Measurements from ENCODE around the gene ZRANB3. TPM values are rescaled to one million over a fixed set of nuclear protein-coding genes. Genes with fewer than 3 reads are reported as not detected.
"Not testable (repeated sequence)": the region's sequence is repeated elsewhere in the genome, so short reads cannot be mapped to it uniquely, and the experiment has no call there.

The ZRANB3 gene
- total RNA-seq, 4 donors from 2014 or later, result 2.8 to 6.9 (median 6.0) TPM

GRCh38 chr2:135555311-135555710 is 24.3 kb upstream of the ZRANB3 start:
- DNase-seq (ENCODE audit: low spot score in 2 of 2), result no peak
- Histone ChIP-seq H3K36me3 (no peaks in the 10 kb centered on the region), H3K4me1 (no peaks in the 10 kb centered on the region), H3K27ac (no peak overlapping the region), H3K27me3 (no peaks in the 10 kb centered on the region), H3K4me3 (no peak overlapping the region), H3K9me3 (no peaks in the 10 kb centered on the region)
- no peak for TF ChIP-seq CTCF (IDR thresholded peaks at IDR 0.05)
- no peak for TF ChIP-seq POLR2AphosphoS5 (IDR thresholded peaks at IDR 0.05)
- TF ChIP-seq POLR2A (IDR thresholded peaks at IDR 0.05), result no peak
- no peak for TF ChIP-seq EP300 (IDR thresholded peaks at IDR 0.05)
- 74% methylated on average over 4 of the region's 4 CpGs for WGBS

GRCh38 chr2:135552887-135553286 is 21.9 kb upstream of the ZRANB3 start:
- Histone ChIP-seq H3K27me3 (no peaks in the 10 kb centered on the region), H3K9me3 (no peaks in the 10 kb centered on the region), H3K27ac (no peak overlapping the region), H3K4me1 (no peaks in the 10 kb centered on the region), H3K4me3 (no peak overlapping the region), H3K36me3 (no peaks in the 10 kb centered on the region)
- DNase-seq (ENCODE audit: low spot score in 2 of 2), result no peak
- 86% methylated on average over 4 of the region's 4 CpGs for WGBS
- no peak for TF ChIP-seq CTCF (IDR thresholded peaks at IDR 0.05)
- no peak for TF ChIP-seq POLR2A (IDR thresholded peaks at IDR 0.05)
- TF ChIP-seq POLR2AphosphoS5 (IDR thresholded peaks at IDR 0.05), result no peak
- no peak for TF ChIP-seq EP300 (IDR thresholded peaks at IDR 0.05)

GRCh38 chr2:135551356-135551755 is 20.3 kb upstream of the ZRANB3 start:
- no peak for DNase-seq (ENCODE audit: low spot score in 2 of 2)
- 82% methylated on average over 5 of the region's 5 CpGs for WGBS
- TF ChIP-seq EP300 (IDR thresholded peaks at IDR 0.05) (no peak), POLR2AphosphoS5 (IDR thresholded peaks at IDR 0.05) (no peak), CTCF (IDR thresholded peaks at IDR 0.05) (no peak), POLR2A (IDR thresholded peaks at IDR 0.05) (no peak)

GRCh38 chr2:135547311-135547710 is 16.3 kb upstream of the ZRANB3 start:
- WGBS, result 95% methylated on average over 3 of the region's 3 CpGs
- Histone ChIP-seq H3K9me3 (no peaks in the 10 kb centered on the region), H3K36me3 (no peaks in the 10 kb centered on the region), H3K4me3 (no peak overlapping the region), H3K27me3 (no peaks in the 10 kb centered on the region), H3K4me1 (no peaks in the 10 kb centered on the region), H3K27ac (no peak overlapping the region)
- TF ChIP-seq POLR2AphosphoS5 (IDR thresholded peaks at IDR 0.05) (no peak), CTCF (IDR thresholded peaks at IDR 0.05) (no peak), EP300 (IDR thresholded peaks at IDR 0.05) (no peak)
- DNase-seq (ENCODE audit: low spot score in 2 of 2), result no peak

More at GRCh38 chr2:135551356-135551755, 20.3 kb upstream of the ZRANB3 start:
- H3K9me3 ChIP-seq, result no peaks in the 10 kb centered on the region
- no peaks in the 10 kb centered on the region for H3K4me1 ChIP-seq
- H3K36me3 ChIP-seq, result no peaks in the 10 kb centered on the region
- H3K4me3 ChIP-seq, result no peak overlapping the region
- H3K27ac ChIP-seq, result no peak overlapping the region
- no peaks in the 10 kb centered on the region for H3K27me3 ChIP-seq

GRCh38 chr2:135546436-135546835 is 15.4 kb upstream of the ZRANB3 start:
- no peaks in the 10 kb centered on the region for H3K27me3 ChIP-seq
- no peaks in the 10 kb centered on the region for H3K9me3 ChIP-seq
- no peaks in the 10 kb centered on the region for H3K36me3 ChIP-seq
- TF ChIP-seq EP300 (IDR thresholded peaks at IDR 0.05), result no peak
- no peak for TF ChIP-seq POLR2A (IDR thresholded peaks at IDR 0.05)
- TF ChIP-seq CTCF (IDR thresholded peaks at IDR 0.05), result no peak
- TF ChIP-seq POLR2AphosphoS5 (IDR thresholded peaks at IDR 0.05), result no peak
- WGBS, result 78% methylated on average over 2 of the region's 3 CpGs
- H3K4me1 ChIP-seq, result no peaks in the 10 kb centered on the region
- H3K4me3 ChIP-seq, result no peak overlapping the region
- no peak overlapping the region for H3K27ac ChIP-seq
- no peak for DNase-seq (ENCODE audit: low spot score in 2 of 2)

GRCh38 chr2:135533545-135533944 is 2.5 kb upstream of the ZRANB3 start:
- H3K9me3 ChIP-seq; H3K27ac ChIP-seq; H3K36me3 ChIP-seq; H3K27me3 ChIP-seq; DNase-seq (ENCODE audit: low spot score in 2 of 2); H3K4me3 ChIP-seq: not testable (repeated sequence)
- H3K4me1 ChIP-seq, result peaks cover 18% of the 10 kb centered on the region
- WGBS, result 96% methylated on average over 15 of the region's 15 CpGs

Data from suprapubic skin (tissue), 4 donors.